Left ventricle myocardium inferior (tissue), 1 donor: ENCODE measurements around the gene STARD10. TPM values are rescaled to one million over a fixed set of nuclear protein-coding genes. Genes with fewer than 3 reads are reported as not detected.

Experiments
- DNase-seq: peaks from one replicate; pipeline ENCODE4 v3.0.0-alpha.2; 2020
- H3K27ac ChIP-seq: fragments of 200-600 bp; replicated peaks from 2 replicates; pipeline ENCODE4 v1.8.0; 2021
- H3K27me3 ChIP-seq: fragments of 200-600 bp; 2 replicates; pipeline ENCODE4 v1.8.0; 2021; ENCODE audit warnings: low read depth
- H3K36me3 ChIP-seq: fragments of 200-600 bp; 2 replicates; pipeline ENCODE4 v1.8.0; 2021
- H3K4me1 ChIP-seq: fragments of 200-600 bp; 2 replicates; pipeline ENCODE4 v1.8.0; 2021
- H3K4me3 ChIP-seq: fragments of 200-600 bp; 2 replicates; pipeline ENCODE4 v1.8.0; 2021; ENCODE audit warnings: mild to moderate bottlenecking, moderate library complexity
- H3K9me3 ChIP-seq: fragments of 200-600 bp; replicated peaks from 2 replicates; pipeline ENCODE4 v1.8.0; 2021
- CTCF ChIP-seq: fragments of 200-600 bp; IDR thresholded peaks from 2 replicates; pipeline ENCODE4 v1.8.0; 2021; ENCODE audit warnings: antibody characterized with exemption, mild to moderate bottlenecking, borderline replicate concordance
- intact Hi-C: fragments of 100-400 bp; cut with micrococcal nuclease; formaldehyde crosslinking; loops from one replicate; pipeline ENCODE4 v1.11.0; 2022
- total RNA-seq: library from RNA; stranded (reverse); fragmentation: NEBNext Ultra II Directional; extraction: Animal tissue kit (Norgen Biotek cat#: 25700); gene quantifications from one replicate; pipeline ENCODE4 v1.2.1, GENCODE V29; 2021
- donor health status: DM: no; HTN: yes; CAD: no; lungs with severe emphysema.

STARD10 gene
- total RNA-seq, 1 donor from 2014 or later = 93.6 TPM

GRCh38 chr11:72750556-72751115, 43.2 kb downstream of the STARD10 start:
- H3K9me3 ChIP-seq = no peaks in the 10 kb centered on the region
- no peak for DNase-seq
- H3K27me3 ChIP-seq = no peaks in the 10 kb centered on the region
- peak overlapping the region; percentile 75 for H3K4me3 ChIP-seq
- TF ChIP-seq CTCF = no peak
- intact Hi-C loops = no loop called here
- peaks cover 30% of the 10 kb centered on the region for H3K4me1 ChIP-seq
- no peaks in the 10 kb centered on the region for H3K36me3 ChIP-seq
- no peak overlapping the region for H3K27ac ChIP-seq

- no peaks in the 10 kb centered on the region for H3K9me3 ChIP-seq
- no peak overlapping the region for H3K27ac ChIP-seq
- H3K4me3 ChIP-seq = no peak overlapping the region
- intact Hi-C loops = no loop called here
- H3K27me3 ChIP-seq = no peaks in the 10 kb centered on the region
- no peak for TF ChIP-seq CTCF
- no peaks in the 10 kb centered on the region for H3K36me3 ChIP-seq
- no peak for DNase-seq
- H3K4me1 ChIP-seq = peaks cover 30% of the 10 kb centered on the region
Observed at GRCh38 chr11:72750086-72750485, 43.8 kb downstream of the STARD10 start.

- no peak for TF ChIP-seq CTCF
- Histone ChIP-seq H3K36me3 (no peaks in the 10 kb centered on the region), H3K9me3 (no peaks in the 10 kb centered on the region), H3K4me3 (no peak overlapping the region), H3K4me1 (peaks cover 28% of the 10 kb centered on the region), H3K27me3 (no peaks in the 10 kb centered on the region), H3K27ac (no peak overlapping the region)
- DNase-seq = no peak
- intact Hi-C loops = no loop called here
Observed at GRCh38 chr11:72747289-72747855, 46.5 kb downstream of the STARD10 start.

- no peak for TF ChIP-seq CTCF
- H3K36me3 ChIP-seq = no peaks in the 10 kb centered on the region
- no peak for DNase-seq
- H3K27me3 ChIP-seq = no peaks in the 10 kb centered on the region
- H3K4me3 ChIP-seq = no peak overlapping the region
- H3K9me3 ChIP-seq = no peaks in the 10 kb centered on the region
- intact Hi-C loops = no loop called here
- H3K4me1 ChIP-seq = peaks cover 28% of the 10 kb centered on the region
- H3K27ac ChIP-seq = no peak overlapping the region
Observed at GRCh38 chr11:72746821-72747220, 47.0 kb downstream of the STARD10 start.

- H3K27me3 ChIP-seq = no peaks in the 10 kb centered on the region
- H3K36me3 ChIP-seq = no peaks in the 10 kb centered on the region
- intact Hi-C loops = no loop called here
- no peak overlapping the region for H3K4me3 ChIP-seq
- no peak overlapping the region for H3K27ac ChIP-seq
- no peak for TF ChIP-seq CTCF
- H3K4me1 ChIP-seq = peaks cover 29% of the 10 kb centered on the region
- H3K9me3 ChIP-seq = no peaks in the 10 kb centered on the region
- DNase-seq = no peak
Observed at GRCh38 chr11:72745925-72746550, 47.8 kb downstream of the STARD10 start.
